Muscle layer of duodenum (tissue), 2 donors: Measurements from ENCODE around the gene PRRG1.
"Not testable (repeated sequence)": the region's sequence is repeated elsewhere in the genome, so short reads cannot be mapped to it uniquely, and the experiment has no call there.

Source experiments
- H3K27ac ChIP-seq: one replicate; pipeline ENCODE4 v1.7.0; 2013; ENCODE audit warnings: mild to moderate bottlenecking, low read length
- H3K27me3 ChIP-seq: one replicate; pipeline ENCODE4 v1.7.0; 2013; ENCODE audit warnings: low read depth, mild to moderate bottlenecking, control low read depth, low read length
- H3K36me3 ChIP-seq, 2 donors: one replicate each; pipeline ENCODE4 v1.7.0; 2013; ENCODE audit warnings: low read length in 2 of 2, control low read depth in 1 of 2, mild to moderate bottlenecking in 1 of 2; ENCODE audit not compliant: insufficient read depth in 2 of 2, control insufficient read depth in 1 of 2
- H3K4me1 ChIP-seq, 2 donors: one replicate each; pipeline ENCODE4 v1.7.0; 2013; ENCODE audit warnings: low read length in 2 of 2, mild to moderate bottlenecking in 2 of 2, control low read depth in 1 of 2, moderate library complexity in 1 of 2; ENCODE audit not compliant: insufficient read depth in 2 of 2, control insufficient read depth in 1 of 2
- H3K4me3 ChIP-seq, 2 donors: one replicate each; pipeline ENCODE4 v1.7.0; 2013; ENCODE audit warnings: low read length in 2 of 2, low read depth in 1 of 2, mild to moderate bottlenecking in 1 of 2
- H3K9me3 ChIP-seq, 2 donors: one replicate each; pipeline ENCODE4 v1.7.0; 2013; ENCODE audit warnings: low read length in 2 of 2, control low read depth in 1 of 2, mild to moderate bottlenecking in 1 of 2; ENCODE audit not compliant: control insufficient read depth in 1 of 2
- donor health status: healthy.

PRRG1 gene

DNA sequence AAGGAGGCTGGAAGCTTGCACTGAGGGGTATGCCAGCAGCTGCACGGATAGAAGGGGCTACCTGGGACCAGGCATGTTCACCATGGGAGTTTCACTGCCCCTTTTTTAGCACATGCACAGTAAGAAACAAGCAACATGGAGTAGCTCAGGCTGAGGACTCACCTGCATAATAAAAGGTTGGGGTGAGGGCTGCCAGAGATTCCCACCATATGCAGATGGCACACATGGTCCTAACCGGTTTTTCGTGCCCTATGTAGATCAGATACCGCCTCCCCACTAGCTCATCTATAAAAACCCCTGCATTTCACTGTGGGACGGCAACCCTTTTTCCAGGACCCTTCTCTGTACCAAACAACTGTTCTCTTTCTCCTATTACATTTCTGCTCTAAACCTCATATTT is 125.3 kb downstream of the PRRG1 start:
- no peak overlapping the region for H3K4me3 ChIP-seq
- H3K4me1 ChIP-seq, result no peaks in the 10 kb centered on the region
- H3K36me3 ChIP-seq, result no peaks in the 10 kb centered on the region
- no peaks in the 10 kb centered on the region for H3K9me3 ChIP-seq
- H3K27me3 ChIP-seq, result no peaks in the 10 kb centered on the region
- H3K27ac ChIP-seq, result no peak overlapping the region

DNA sequence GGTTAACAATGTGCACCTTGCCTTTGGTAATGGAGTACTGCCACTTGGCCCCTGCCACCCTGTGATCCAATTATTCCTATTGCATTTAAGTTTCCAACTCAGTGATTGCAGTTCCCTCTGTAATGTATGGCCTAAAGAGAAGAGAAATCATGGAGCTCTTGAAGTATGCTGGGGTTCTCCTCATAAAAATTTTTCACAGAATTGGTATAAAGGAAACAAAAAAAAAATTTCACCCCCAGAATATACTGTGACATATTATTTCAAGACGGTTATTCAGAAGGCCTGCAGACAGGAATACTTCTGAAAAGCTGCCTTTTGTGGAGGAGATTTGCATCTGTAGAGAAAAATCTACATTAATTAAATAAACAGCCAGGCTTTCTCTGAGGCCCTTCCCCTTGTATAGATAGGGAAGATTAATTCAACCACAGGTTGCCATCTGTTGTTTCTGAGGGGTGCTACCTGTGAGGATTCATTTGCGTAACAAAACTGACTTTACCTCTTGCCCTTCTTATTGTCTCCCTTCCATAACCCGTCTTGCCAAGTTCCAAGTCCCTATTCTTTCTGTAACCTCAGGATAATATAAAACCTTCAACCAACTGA is 127.5 kb downstream of the PRRG1 start:
- Histone ChIP-seq H3K4me3 (no peak overlapping the region), H3K36me3 (no peaks in the 10 kb centered on the region), H3K27me3 (no peaks in the 10 kb centered on the region), H3K27ac (no peak overlapping the region), H3K4me1 (no peaks in the 10 kb centered on the region), H3K9me3 (no peaks in the 10 kb centered on the region)

DNA sequence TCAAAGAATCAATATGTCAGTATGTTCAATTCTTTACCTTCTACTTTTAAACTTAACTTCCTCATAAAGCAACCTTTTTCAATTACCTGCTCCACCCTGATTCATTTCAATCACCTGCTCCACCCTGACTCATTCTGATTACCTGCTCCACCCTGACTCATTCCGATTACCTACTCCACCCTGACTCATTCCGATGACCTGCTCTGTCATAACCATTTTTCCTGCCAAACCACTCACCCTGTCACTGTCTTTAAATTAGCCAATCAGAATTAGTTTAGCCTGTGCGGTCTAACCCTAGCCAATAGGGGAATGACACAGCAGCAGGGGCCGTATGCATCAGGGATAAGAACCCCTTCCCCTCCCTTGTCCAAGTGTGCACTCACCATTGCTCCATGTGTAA is 135.2 kb downstream of the PRRG1 start:
- not testable (repeated sequence) for H3K4me3 ChIP-seq, H3K27ac ChIP-seq, H3K36me3 ChIP-seq, H3K9me3 ChIP-seq, H3K27me3 ChIP-seq, H3K4me1 ChIP-seq

DNA sequence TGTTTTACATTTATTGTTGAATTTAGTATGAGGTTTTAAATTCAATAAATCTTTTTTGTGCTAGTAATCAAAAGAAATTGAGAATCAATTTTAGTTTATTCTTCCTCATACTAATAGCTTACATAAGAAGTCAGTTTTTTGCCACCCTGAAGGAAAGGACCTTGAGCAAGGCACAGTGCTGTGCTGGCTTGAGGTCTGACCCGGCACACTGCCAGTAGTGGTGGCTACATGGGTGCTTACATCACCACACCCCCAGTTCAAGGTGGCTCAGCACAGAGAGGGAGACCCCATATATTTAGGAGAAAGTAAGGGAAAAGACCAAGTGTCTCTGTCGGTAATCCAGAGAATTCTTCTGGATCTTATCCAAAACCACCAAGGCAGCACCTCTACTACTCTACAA is 136.3 kb downstream of the PRRG1 start:
- no peaks in the 10 kb centered on the region for H3K36me3 ChIP-seq
- H3K27ac ChIP-seq, result no peak overlapping the region
- H3K4me3 ChIP-seq, result no peak overlapping the region
- H3K27me3 ChIP-seq, result no peaks in the 10 kb centered on the region
- H3K9me3 ChIP-seq, result no peaks in the 10 kb centered on the region
- H3K4me1 ChIP-seq, result no peaks in the 10 kb centered on the region

DNA sequence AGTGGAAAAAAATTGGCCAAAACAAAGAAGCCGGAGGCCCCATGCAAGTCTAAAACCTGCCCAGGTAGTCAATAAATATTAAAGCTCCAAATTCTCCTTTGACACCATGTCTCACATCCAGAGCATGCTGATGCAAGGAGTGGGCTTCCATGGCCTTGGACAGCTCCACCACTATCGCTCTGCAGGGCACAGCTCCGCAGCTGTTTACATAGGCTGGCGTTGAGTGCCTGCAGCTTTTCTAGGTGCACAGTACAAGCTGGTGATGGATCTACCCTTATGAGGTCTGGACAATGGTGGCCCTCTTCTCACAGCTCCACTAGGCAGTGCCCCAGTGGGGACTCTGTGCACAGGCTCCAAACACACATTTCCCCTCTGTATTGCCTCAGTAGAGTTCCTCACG is 138.1 kb downstream of the PRRG1 start:
- Histone ChIP-seq H3K27ac (no peak overlapping the region), H3K4me3 (no peak overlapping the region), H3K4me1 (no peaks in the 10 kb centered on the region), H3K27me3 (no peaks in the 10 kb centered on the region), H3K9me3 (no peaks in the 10 kb centered on the region), H3K36me3 (no peaks in the 10 kb centered on the region)

DNA sequence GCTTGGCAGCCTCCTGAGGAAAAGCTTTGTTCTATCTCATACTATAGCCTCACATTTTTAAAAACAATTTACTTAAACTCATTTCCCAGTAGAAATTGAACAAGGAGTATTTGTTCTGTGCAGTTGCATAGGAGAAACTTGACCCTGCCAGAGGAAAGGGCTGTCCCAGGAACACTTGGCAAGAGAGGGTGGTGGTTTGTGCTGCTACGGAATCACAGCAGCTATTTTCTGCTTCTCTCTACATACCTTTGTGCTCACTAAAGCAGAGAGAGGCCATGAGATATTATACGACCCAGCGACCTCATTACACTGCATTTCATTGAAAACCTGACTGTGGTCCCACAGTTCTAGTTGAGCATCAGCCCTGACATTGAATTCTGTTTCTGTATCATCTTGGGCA is 139.2 kb downstream of the PRRG1 start:
- no peak overlapping the region for H3K4me3 ChIP-seq
- no peak overlapping the region for H3K27ac ChIP-seq
- H3K9me3 ChIP-seq, result no peaks in the 10 kb centered on the region
- H3K36me3 ChIP-seq, result no peaks in the 10 kb centered on the region
- no peaks in the 10 kb centered on the region for H3K4me1 ChIP-seq
- H3K27me3 ChIP-seq, result no peaks in the 10 kb centered on the region

DNA sequence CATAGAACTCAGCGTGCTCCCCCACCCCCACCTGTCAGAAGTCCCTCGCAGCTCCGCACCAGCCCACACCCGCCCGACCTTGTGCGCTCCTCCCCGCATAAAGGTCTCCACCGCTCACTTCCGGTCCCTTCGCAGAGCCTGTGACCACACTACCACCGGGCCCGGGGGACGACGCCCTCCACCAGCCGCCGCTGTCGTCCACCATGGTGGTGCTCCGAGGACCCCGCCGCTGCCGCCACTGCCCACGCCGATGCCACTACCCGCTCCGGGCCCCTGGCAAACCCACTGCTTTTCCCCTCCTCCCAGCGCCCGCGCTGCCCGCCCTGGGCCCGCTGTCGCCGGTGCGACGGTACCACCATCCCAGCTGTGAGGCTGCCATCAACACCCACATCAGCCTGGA is 142.5 kb downstream of the PRRG1 start:
- no peak overlapping the region for H3K4me3 ChIP-seq
- H3K27me3 ChIP-seq, result no peaks in the 10 kb centered on the region
- H3K27ac ChIP-seq, result no peak overlapping the region
- H3K9me3 ChIP-seq, result no peaks in the 10 kb centered on the region
- no peaks in the 10 kb centered on the region for H3K4me1 ChIP-seq
- no peaks in the 10 kb centered on the region for H3K36me3 ChIP-seq

DNA sequence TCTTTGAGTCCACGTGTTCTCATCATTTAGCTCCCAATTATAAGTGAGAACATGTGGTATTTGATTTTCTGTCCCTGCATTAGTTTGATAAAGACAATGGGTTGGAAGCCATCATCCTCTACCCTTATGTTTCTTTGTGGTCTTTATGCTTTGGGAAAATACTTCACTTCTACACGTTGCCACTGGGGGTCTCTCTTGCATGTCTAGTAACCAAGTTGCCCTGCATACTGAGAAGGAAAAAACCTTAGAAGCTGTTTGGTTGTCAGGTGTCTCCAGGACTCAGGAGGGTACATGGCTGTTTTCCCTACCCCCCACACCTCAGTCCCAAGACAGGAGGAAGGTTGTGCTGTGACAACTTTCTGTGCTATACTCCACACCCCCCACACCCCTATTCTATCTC is 146.6 kb downstream of the PRRG1 start:
- not testable (repeated sequence) for H3K9me3 ChIP-seq, H3K4me3 ChIP-seq, H3K27me3 ChIP-seq, H3K36me3 ChIP-seq, H3K4me1 ChIP-seq, H3K27ac ChIP-seq

DNA sequence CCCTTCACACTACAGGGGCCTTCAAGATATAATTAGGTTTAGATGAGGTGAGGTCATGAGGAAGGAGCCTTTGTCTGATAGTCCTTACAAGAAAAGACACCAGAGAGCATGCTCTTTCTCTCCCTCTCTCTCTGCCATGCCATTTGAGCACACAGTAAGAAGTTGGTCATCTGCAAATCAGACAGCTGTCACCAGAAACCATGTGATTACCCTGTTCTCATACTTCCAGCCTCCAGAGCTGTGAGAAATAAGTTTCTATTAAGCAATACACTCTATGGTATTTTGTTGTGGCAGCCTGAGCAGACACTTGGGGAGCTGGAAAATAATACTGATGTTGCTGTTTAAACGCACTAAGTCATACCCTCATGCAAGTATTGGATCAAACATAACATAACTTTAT is 148.0 kb downstream of the PRRG1 start:
- H3K4me1 ChIP-seq, H3K27me3 ChIP-seq, H3K4me3 ChIP-seq, H3K36me3 ChIP-seq, H3K9me3 ChIP-seq, H3K27ac ChIP-seq: not testable (repeated sequence)

DNA sequence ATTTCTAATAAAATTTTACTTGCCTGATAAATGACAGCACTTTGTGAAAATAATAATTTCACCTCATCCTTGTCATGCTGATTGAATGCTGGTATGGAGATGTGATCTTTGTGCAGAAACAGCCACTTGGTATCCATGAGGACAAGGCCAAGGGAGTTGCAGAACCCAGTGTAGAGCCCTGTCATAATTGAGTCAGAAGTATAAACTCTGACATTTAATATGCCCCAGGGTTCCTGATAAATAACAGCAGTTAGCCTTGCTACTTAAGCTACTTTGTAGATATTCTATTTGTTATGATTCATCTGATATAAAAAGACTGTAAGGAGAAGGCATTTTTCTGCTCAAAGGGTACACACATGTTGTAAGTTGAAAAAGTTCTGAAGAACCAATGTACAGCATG is 149.2 kb downstream of the PRRG1 start:
- H3K4me3 ChIP-seq, H3K27ac ChIP-seq, H3K27me3 ChIP-seq, H3K36me3 ChIP-seq, H3K9me3 ChIP-seq, H3K4me1 ChIP-seq: not testable (repeated sequence)

DNA sequence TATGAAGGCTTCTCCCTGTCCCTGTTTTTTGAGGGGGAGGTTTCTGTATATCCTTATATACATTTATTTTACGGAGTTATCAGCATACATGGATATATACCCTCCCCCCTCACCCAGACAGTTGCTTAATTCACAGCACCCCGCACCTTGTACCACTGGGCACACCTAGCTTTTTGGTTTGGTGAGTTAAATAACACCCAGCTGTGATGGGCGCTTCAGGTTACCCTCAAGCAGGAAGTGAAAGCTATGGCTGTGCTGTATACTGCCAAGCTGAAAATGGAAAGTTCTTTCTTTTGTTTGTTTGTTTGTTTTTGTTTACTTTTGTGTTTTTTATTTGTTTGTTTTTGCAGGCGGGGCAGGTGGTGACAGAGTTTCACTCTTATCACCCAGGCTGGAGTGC is 150.5 kb downstream of the PRRG1 start:
- not testable (repeated sequence) for H3K27ac ChIP-seq, H3K4me1 ChIP-seq, H3K36me3 ChIP-seq, H3K4me3 ChIP-seq, H3K27me3 ChIP-seq, H3K9me3 ChIP-seq

DNA sequence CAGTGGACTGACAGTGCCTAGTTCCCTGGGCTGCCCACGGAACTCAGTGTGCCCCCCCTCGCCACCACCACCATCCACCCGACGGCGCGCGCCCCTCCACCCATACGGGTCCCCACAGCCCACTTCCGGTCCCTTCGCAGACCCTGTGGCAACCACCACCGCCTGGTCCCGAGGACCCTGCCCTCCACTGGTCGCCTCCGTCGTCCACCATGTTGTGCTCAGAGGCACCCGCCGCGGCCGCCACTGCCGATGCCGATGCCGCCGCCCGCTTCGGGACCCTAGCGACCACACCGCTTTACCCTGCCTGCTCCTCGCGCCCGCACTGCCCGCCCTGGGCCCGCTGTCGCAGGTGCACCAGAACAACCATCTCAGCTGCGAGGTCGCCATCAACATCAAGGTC is 155.8 kb downstream of the PRRG1 start:
- Histone ChIP-seq H3K36me3 (no peaks in the 10 kb centered on the region), H3K27ac (no peak overlapping the region), H3K9me3 (no peaks in the 10 kb centered on the region), H3K27me3 (no peaks in the 10 kb centered on the region), H3K4me3 (no peak overlapping the region), H3K4me1 (no peaks in the 10 kb centered on the region)
